Peyer's patch (tissue), 4 donors: ENCODE data around the gene LDB3. TPM values are rescaled to one million over a fixed set of nuclear protein-coding genes. Genes with fewer than 3 reads are reported as not detected.

Experiments used
- DNase-seq, 3 donors: peaks; one replicate each; pipeline ENCODE4 v3.0.0-alpha.2; 2017 to 2019
- H3K27ac ChIP-seq, 4 donors: fragments of 200-600 bp; sonication (generic); one replicate each; pipeline ENCODE4 v1.5.1; 2016 to 2019
- H3K27me3 ChIP-seq, 2 donors: fragments of 200-600 bp; sonication (generic); one replicate each; pipeline ENCODE4 v1.5.1; 2019
- H3K36me3 ChIP-seq, 3 donors: fragments of 200-600 bp; sonication (generic); one replicate each; pipeline ENCODE4 v1.5.1; 2016 to 2019
- H3K4me1 ChIP-seq, 4 donors: fragments of 200-600 bp; sonication (generic); one replicate each; pipeline ENCODE4 v1.5.1; 2016 to 2019
- H3K4me3 ChIP-seq, 4 donors: fragments of 200-600 bp; sonication (generic); 1 replicate in 3 of 4; 2 replicates in 1 of 4; pipeline ENCODE4 v1.5.1; 2016 to 2019; ENCODE audit warnings: mild to moderate bottlenecking in 1 of 4
- H3K9me3 ChIP-seq, 4 donors: fragments of 200-600 bp; sonication (generic); one replicate each; pipeline ENCODE4 v1.5.1; 2016 to 2019; ENCODE audit warnings: mild to moderate bottlenecking in 1 of 4
- CTCF ChIP-seq, 6 experiments: fragments of 450-650 bp in 4 of 6; fragments of 200-600 bp in 2 of 6; sonication (generic) in 1 of 6; IDR thresholded peaks; one replicate each; pipeline ENCODE4 v1.5.1; 2017 to 2019; ENCODE audit warnings: antibody characterized with exemption in 6 of 6, mild to moderate bottlenecking in 3 of 6, moderate library complexity in 1 of 6
- POLR2A ChIP-seq, 2 donors: fragments of 450-650 bp; IDR thresholded peaks; one replicate each; pipeline ENCODE4 v1.5.1; 2017; ENCODE audit warnings: antibody characterized with exemption in 2 of 2, mild to moderate bottlenecking in 2 of 2, moderate library complexity in 2 of 2
- total RNA-seq, 4 donors: library from RNA; depleted of rRNA; stranded (reverse); fragments of >200 nt; gene quantifications; one replicate each; pipeline ENCODE4 v1.1.0, GENCODE V29; 2016

The LDB3 gene
- total RNA-seq, 4 donors from 2014 or later: 1.3 to 9.1 (median 2.3) TPM

GRCh38 chr10:86758189-86759072, 90.1 kb downstream of the LDB3 start:
- peaks cover 0 to 36% (median 3%) of the 10 kb centered on the region in 4 donors for H3K4me1 ChIP-seq

DNA sequence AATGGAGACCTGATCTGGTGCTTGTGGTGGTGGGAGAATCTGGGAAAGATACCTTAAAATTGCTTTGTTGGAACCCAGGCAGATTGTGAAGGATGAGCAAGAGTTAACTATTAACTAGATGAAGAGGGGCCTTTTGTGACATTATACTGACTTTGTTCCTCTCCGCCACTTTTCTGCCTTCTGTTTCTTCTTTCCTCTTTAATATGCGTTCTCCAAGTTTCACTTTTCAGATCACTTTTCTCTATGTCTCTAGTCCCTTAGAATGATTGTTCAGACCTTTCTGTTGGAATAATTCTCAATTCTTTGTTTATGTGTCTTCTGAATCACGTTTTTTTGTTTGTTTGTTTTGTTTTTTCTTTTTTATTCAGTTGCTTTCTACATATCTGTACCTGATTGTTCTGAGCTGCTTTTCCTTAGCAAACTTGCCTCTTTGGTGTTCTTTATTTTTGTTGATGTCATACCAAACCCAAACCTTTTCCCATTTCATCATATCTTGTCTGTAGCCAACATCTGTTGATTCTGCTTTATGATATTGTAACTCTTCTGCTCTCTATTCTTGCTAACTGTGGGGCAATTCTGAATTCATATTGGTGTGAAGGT, 90.9 kb downstream of the LDB3 start:
- DNase-seq: no peak
- peaks cover 0 to 34% (median 3%) of the 10 kb centered on the region in 4 donors for H3K4me1 ChIP-seq
- H3K4me3 ChIP-seq: peak overlapping the region in 1 of 4 donors; percentile 78
- H3K36me3 ChIP-seq: no peaks in the 10 kb centered on the region
- peak overlapping the region in 2 of 4 donors; percentile 15 to 96 for H3K27ac ChIP-seq
- TF ChIP-seq POLR2A (IDR thresholded peaks at IDR 0.05): no peak
- no peak for TF ChIP-seq CTCF (IDR thresholded peaks at IDR 0.05)
- no peaks in the 10 kb centered on the region for H3K27me3 ChIP-seq
- no peaks in the 10 kb centered on the region for H3K9me3 ChIP-seq

More at GRCh38 chr10:86758189-86759072, 90.1 kb downstream of the LDB3 start:
- Histone ChIP-seq H3K9me3 (no peaks in the 10 kb centered on the region), H3K27me3 (no peaks in the 10 kb centered on the region), H3K36me3 (no peaks in the 10 kb centered on the region), H3K4me3 (peak overlapping the region in 2 of 4 donors; percentile 78 to 91), H3K27ac (peak overlapping the region in 3 of 4 donors; percentile 15 to 96 (median 92))
- no peak for DNase-seq
- TF ChIP-seq POLR2A (IDR thresholded peaks at IDR 0.05) (no peak), CTCF (IDR thresholded peaks at IDR 0.05) (no peak)

GRCh38 chr10:86763404-86763803, 95.1 kb downstream of the LDB3 start:
- Histone ChIP-seq H3K9me3 (no peaks in the 10 kb centered on the region), H3K36me3 (no peaks in the 10 kb centered on the region), H3K27ac (no peak overlapping the region), H3K4me1 (peaks cover 0 to 34% (median 0%) of the 10 kb centered on the region in 4 donors), H3K27me3 (no peaks in the 10 kb centered on the region), H3K4me3 (no peak overlapping the region)
- no peak for TF ChIP-seq POLR2A (IDR thresholded peaks at IDR 0.05)
- TF ChIP-seq CTCF (IDR thresholded peaks at IDR 0.05): no peak
- DNase-seq: no peak

GRCh38 chr10:86765548-86765947, 97.2 kb downstream of the LDB3 start:
- Histone ChIP-seq H3K27ac (no peak overlapping the region), H3K9me3 (no peaks in the 10 kb centered on the region), H3K27me3 (no peaks in the 10 kb centered on the region), H3K36me3 (no peaks in the 10 kb centered on the region), H3K4me3 (no peak overlapping the region), H3K4me1 (peaks cover 0 to 35% (median 0%) of the 10 kb centered on the region in 4 donors)
- TF ChIP-seq POLR2A (IDR thresholded peaks at IDR 0.05) (no peak), CTCF (IDR thresholded peaks at IDR 0.05) (no peak)
- no peak for DNase-seq

DNA sequence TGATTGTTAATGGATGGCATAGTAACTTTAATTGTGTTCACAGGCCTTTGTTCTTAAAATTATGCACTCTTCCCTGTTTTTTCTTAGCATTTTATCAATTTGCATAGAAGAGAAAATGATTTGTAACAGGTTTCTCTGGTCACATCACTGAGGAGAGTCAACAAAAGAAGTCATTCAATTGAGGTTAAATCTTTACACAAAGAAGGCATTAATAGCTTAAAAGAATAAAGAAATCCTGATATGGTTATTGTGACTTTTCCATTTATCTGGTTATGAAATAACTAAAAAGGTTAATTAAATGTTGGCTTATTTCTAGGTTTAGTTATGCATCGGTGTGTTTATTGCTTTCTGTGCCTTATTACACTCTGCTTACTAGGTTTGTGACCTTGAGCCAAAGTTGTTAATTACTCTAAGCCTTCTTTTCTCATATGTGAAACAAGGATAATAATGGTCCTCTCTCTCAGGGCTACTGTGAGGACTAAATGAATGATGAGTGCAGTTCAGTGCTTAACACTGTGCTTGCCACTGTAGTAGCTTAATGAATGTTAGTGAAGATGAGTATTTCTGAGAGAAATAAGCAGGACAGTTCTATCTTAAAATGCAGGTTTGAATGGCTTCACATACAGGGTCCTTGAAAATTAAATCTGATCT, 100.2 kb downstream of the LDB3 start:
- H3K36me3 ChIP-seq: no peaks in the 10 kb centered on the region
- H3K4me3 ChIP-seq: no peak overlapping the region
- H3K4me1 ChIP-seq: peaks cover 0 to 23% (median 0%) of the 10 kb centered on the region in 4 donors
- H3K9me3 ChIP-seq: no peaks in the 10 kb centered on the region
- DNase-seq: no peak
- H3K27ac ChIP-seq: no peak overlapping the region
- no peaks in the 10 kb centered on the region for H3K27me3 ChIP-seq
- TF ChIP-seq CTCF (IDR thresholded peaks at IDR 0.05): no peak
- TF ChIP-seq POLR2A (IDR thresholded peaks at IDR 0.05): no peak
